GM12891 (cell line): ENCODE data around the gene STAG3.
A peak's percentile ranks its signal among the peaks of the same experiment; 100 is the strongest.

Experiments used
- PAX5 ChIP-seq: IDR thresholded peaks from 2 replicates; pipeline ENCODE4 v1.6.1; 2011; ENCODE audit warnings: low read length, moderate library complexity, mild to moderate bottlenecking; ENCODE audit not compliant: insufficient read depth, severe bottlenecking
- POLR2A ChIP-seq: IDR thresholded peaks from 2 replicates; pipeline ENCODE4 v1.6.1; 2011; ENCODE audit warnings: low read depth, low read length, control low read depth
- POLR2AphosphoS5 ChIP-seq: IDR thresholded peaks from 2 replicates; pipeline ENCODE4 v1.6.1; 2011; ENCODE audit warnings: low read depth, low read length, control low read depth
- POU2F2 ChIP-seq: IDR thresholded peaks from 2 replicates; pipeline ENCODE4 v1.6.1; 2011; ENCODE audit warnings: low read depth, mild to moderate bottlenecking, control low read depth, low read length, moderate library complexity
- SPI1 ChIP-seq: IDR thresholded peaks from 2 replicates; pipeline ENCODE4 v1.6.1; 2011; ENCODE audit warnings: low read depth, low read length, control low read depth
- TAF1 ChIP-seq: IDR thresholded peaks from 2 replicates; pipeline ENCODE4 v1.6.1; 2011; ENCODE audit warnings: low read depth, low read length, control low read depth

- TF ChIP-seq POLR2A (no peak), TAF1 (no peak), POLR2AphosphoS5 (no peak), SPI1 (peak; percentile 59; the same call in 1 of the 2 replicates), PAX5 (no peak), POU2F2 (no peak)
Observed at GRCh38 chr7:100190048-100190711, 12.5 kb downstream of the STAG3 start.
